Activated CD4-positive, alpha-beta T cell treated with anti-CD3 and anti-CD28 coated beads for 24 hours (primary cell): ENCODE measurements around the gene SLC12A2.

Experiments used
- DNase-seq, 2 donors: peaks; one replicate each; pipeline ENCODE4 v3.0.0-alpha.2; 2020; ENCODE audit warnings: low read depth in 2 of 2

The SLC12A2 gene

DNA sequence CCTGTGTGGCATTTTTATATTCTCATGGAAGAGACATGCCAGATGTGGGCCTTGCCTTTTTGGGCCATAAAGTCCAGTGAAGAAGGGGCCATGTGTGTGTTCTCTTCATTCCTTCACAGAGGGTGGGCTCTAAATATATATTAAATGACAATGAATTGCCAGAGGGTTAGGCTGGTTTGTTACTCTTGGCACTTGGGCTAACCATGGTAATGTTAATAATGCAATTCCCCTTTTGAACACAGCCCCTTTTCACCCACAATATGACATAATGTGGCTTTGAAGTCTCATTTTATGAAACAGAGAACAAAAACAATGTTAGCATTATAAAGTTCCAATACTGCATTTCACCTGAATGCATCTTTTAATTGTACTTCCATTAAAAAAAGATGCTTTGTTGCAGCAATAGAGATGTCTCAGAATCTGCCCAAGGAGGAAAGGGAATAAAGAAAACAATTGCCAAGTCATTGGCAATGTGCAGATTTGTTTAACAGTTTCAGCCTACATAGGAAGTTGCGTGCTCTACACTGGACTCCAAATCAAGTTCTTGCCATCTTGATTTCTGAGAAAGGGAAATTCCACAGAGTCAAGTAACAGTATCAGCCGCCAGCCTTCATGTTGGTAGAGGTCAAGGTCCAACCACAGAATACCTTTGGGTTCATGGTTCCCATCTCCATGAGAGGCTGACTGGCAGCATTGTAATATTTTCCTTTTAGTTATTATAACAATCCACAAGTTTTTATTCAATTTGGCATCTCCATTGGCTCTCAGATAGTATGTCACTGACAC is 141.9 kb downstream of the SLC12A2 start:
- DNase-seq = no peak

DNA sequence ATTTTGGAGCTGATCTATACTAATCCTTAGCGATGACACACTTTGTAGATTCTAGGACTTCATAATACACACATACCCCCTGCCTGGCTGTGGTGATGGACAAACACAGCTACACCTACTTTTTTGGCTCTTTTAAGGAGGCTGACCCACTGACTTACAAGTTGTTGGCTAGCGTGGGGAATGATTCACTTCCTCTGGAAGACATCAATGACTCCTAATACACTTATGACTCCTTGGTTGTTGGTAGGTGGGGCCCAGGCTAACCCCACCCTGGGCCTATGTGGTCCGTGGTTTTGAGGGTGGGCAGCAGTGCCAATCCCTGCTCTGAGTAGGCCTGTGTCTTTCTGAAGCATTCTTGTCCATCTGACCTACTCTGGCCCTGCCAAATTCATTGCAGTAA is 144.4 kb downstream of the SLC12A2 start:
- DNase-seq = no peak

DNA sequence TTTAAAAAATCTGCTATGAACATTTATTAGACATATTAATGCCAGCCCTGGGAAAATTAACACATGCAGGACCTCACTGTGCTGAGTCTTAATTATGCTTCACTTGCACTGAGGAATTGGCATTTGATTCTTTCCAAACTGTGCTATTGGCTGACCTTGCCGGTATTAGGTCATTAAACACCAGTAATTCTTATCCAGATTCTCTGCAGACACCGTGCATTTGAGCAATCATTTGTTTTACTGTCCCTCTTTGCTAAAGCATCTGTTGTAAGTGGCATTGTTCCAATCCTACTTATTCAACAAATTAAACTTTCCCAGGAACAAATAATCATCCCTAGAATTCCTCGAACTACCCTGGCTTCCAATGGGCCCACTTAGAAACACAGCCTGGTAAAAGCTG is 145.0 kb downstream of the SLC12A2 start:
- DNase-seq = no peak

DNA sequence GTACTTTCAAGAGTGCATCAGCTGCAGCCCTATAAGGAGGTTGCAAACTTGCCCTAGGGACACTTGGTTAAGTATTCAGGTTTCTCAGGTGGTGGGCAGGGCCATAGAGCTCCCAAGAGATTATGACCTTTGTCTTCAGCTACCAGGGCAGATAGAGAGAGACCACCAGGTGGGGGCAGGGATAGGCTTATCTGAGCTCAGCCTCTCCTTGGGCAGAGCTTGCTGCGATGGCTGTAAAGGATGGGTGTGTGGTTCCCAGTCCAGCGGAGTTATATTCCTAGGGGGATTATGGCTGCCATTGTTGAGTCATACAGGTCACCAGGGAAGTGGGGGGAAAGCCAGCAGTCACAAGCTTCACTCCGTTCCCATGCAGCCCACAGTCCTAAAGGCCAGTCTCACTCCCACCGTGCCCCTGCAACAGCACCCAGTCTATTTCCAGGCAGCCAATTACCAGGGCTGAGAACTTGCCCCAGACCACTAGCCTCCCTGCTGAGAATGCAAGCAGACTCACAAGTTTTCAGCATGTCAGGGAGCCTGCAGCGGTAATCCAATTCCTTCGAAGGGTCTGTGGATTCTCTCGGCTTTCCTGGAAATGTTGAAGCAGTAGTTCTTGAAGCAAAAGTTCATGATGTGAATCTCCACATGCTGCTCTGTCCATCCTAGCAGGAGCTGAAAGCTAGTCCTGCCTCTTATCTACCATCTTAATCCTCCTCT is 151.5 kb downstream of the SLC12A2 start:
- no peak for DNase-seq

DNA sequence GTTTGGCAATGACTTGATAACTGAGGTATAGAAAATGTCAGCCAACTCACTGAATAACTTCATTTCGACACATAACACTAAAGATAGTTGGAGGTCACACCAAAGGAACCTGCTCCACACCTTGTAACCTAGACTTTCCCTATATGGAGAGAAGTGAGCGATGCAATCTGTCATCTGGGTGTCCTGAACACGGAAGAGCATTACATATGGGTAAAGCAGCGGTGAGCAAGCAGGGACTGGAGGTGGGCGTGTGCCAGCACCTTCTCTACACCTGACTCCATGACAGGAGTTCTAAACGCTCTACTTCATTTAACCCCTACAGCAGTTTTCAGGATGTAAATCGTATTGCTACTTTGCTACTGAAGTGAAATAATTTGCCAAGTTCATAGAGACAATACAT is 152.8 kb downstream of the SLC12A2 start:
- DNase-seq = no peak

DNA sequence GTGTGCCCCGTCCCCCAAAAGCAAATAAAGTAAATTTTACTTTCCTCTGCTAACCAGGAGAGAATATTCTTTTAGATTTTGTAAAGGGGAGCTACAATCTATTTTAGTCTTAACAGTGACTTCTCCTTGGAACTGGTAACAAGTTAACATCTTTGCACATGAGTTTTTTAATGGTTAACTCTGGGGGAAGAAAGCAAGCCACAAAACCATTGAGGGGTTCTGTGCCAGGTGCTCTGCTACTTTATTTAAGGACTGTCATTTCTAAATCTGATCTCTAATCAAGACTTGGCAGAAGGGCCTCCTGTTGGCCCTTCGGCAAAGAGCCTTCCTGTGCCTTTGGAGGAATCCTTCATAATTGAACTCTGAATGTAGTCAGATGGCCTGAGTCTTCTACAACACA is 153.4 kb downstream of the SLC12A2 start:
- no peak for DNase-seq

DNA sequence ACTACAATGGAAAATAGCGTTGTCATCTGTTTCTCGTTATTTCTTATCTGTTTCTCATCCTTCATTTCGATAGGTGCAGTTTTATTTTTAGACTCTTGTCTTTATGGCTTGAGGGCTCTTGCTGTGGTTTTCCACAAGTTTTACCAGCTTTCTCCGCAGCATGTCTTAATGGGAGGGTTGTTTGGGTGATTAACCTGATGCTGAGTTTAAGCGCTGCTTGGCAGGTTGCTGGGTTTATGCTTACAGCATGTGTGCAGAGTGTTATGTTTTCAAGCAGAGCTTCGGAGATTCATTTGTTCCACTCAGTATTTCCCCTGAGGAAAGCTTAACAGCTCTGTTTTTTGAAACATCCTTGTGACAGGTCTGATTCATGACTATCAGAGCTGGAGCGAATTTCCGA is 154.0 kb downstream of the SLC12A2 start:
- no peak for DNase-seq
